Osteocyte (in vitro differentiated cells): ENCODE measurements around the gene DNAL4. TPM values are rescaled to one million over a fixed set of nuclear protein-coding genes. Genes with fewer than 3 reads are reported as not detected.

ENCODE experiments used
- DNase-seq: peaks from one replicate; pipeline ENCODE4 v3.0.0; 2021; ENCODE audit warnings: mixed read lengths; ENCODE audit not compliant: unreplicated experiment; ENCODE audit errors: extremely low spot score
- H3K27ac Mint-ChIP-seq: one replicate; pipeline ENCODE4 v1.8.0; 2021; ENCODE audit warnings: mild to moderate bottlenecking, mixed read lengths; ENCODE audit not compliant: unreplicated experiment
- H3K27me3 Mint-ChIP-seq: one replicate; pipeline ENCODE4 v1.8.0; 2021; ENCODE audit warnings: mixed read lengths; ENCODE audit not compliant: unreplicated experiment
- H3K36me3 Mint-ChIP-seq: one replicate; pipeline ENCODE4 v1.8.0; 2021; ENCODE audit warnings: mixed read lengths; ENCODE audit not compliant: unreplicated experiment
- H3K4me1 Mint-ChIP-seq: one replicate; pipeline ENCODE4 v1.8.0; 2021; ENCODE audit warnings: mixed read lengths; ENCODE audit not compliant: unreplicated experiment
- H3K4me3 Mint-ChIP-seq: one replicate; pipeline ENCODE4 v1.8.0; 2021; ENCODE audit warnings: mild to moderate bottlenecking, moderate library complexity, mixed read lengths; ENCODE audit not compliant: unreplicated experiment
- H3K9me3 Mint-ChIP-seq: one replicate; pipeline ENCODE4 v1.8.0; 2021; ENCODE audit warnings: mixed read lengths; ENCODE audit not compliant: unreplicated experiment
- total RNA-seq: library from RNA; stranded (reverse); gene quantifications from 2 replicates; pipeline ENCODE4 v1.2.1, GENCODE V29; 2021
- TF ChIP-seq, protein P1 (sequence below): fragments of 200-600 bp; sonication (generic); IDR thresholded peaks from 2 replicates; pipeline ENCODE4 v1.5.0; 2021; ENCODE audit warnings: antibody characterized with exemption, mild to moderate bottlenecking, moderate library complexity

The DNAL4 gene
- total RNA-seq, 1 donor from 2014 or later: 17.0 TPM

DNA sequence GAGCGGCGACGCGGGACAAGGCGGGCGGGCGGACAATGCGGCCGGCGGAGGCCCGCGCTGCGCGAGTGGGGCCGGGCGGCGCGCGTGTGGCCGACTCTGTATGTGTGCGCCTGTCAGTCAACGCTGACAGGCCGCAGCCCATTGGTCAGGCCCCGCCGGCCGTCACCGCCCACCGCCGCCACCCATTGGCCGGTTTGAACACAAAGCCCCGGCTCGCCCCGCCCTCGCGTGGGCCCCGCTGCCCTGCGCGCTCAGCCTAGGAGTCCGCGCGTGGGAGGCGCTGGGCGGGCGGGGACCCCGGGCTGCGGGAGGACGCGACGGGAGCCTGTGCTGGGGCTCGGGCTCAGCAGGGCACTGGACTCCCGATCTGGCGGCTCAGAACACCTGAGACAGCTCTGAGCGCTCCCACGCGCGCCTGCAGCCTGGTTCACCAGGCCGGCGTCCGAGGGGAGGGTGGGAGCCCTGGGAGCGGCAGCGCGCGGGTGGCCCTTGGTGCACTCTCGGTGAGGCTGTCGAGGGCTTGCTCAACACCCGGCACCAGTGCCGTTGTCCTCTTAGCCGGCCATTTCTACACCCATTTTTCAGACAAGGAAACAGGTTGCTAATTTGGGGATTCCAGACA lies 37.9 kb downstream of the DNAL4 start, which contains the start of gene SUN2:
Gene SUN2, minus strand, starts transcription at position 88 of the 622 bp plus-strand sequence. CDS start 3,370 bp downstream, outside the sequence.
- peak; percentile 96 for DNase-seq
- TF ChIP-seq, protein P1, sequence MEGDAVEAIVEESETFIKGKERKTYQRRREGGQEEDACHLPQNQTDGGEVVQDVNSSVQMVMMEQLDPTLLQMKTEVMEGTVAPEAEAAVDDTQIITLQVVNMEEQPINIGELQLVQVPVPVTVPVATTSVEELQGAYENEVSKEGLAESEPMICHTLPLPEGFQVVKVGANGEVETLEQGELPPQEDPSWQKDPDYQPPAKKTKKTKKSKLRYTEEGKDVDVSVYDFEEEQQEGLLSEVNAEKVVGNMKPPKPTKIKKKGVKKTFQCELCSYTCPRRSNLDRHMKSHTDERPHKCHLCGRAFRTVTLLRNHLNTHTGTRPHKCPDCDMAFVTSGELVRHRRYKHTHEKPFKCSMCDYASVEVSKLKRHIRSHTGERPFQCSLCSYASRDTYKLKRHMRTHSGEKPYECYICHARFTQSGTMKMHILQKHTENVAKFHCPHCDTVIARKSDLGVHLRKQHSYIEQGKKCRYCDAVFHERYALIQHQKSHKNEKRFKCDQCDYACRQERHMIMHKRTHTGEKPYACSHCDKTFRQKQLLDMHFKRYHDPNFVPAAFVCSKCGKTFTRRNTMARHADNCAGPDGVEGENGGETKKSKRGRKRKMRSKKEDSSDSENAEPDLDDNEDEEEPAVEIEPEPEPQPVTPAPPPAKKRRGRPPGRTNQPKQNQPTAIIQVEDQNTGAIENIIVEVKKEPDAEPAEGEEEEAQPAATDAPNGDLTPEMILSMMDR: no peak
- Mint-ChIP-seq H3K4me3 (peak within 1 kb of the TSS; percentile 84), H3K4me1 (peaks cover 39% of the 10 kb centered on the region), H3K9me3 (no peaks in the 10 kb centered on the region), H3K36me3 (peaks cover 4% of the 10 kb centered on the region), H3K27me3 (no peaks in the 10 kb centered on the region), H3K27ac (peak within 1 kb of the TSS; percentile 96)

DNA sequence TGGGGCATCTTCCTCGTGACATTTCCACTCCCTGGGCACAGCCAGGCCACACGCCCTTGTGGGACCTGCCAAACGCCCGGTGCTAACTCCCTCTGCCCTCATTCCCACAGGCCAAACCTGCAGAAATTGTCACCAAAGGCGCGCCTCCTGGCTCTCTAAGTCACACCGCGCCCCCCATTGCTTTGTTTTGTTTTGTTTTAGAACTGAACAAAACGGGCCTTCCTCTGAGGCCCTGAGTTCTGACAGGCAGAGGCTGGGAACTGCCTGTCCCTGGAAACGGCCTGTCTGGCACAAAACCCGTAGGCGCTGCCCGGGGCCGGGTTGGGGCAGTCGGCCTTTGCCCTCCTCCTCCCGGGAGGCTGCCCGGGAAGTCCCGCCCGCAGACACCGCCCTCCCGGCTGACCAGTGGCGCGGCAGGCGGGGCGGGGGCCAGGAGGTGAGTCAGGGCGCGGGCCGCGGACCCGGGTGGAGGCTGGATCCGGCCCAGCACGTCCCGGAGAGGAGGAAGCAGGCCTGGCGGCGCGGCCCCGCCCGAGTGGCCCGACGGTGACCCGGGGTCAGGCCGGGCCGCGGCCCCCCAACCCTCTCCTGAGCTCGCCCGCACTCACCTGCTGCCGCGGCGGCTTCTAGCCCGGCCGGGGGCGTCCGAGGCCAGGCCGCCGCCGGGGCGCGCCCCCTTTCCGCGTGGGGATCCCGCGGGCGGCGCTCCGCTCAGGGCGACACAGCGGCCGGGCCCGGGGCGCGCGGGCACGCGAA lies 38.6 kb downstream of the DNAL4 start:
- peak overlapping the region; percentile 96 for H3K27ac Mint-ChIP-seq
- H3K4me1 Mint-ChIP-seq: peaks cover 32% of the 10 kb centered on the region
- peak overlapping the region; percentile 84 for H3K4me3 Mint-ChIP-seq
- H3K27me3 Mint-ChIP-seq: no peaks in the 10 kb centered on the region
- TF ChIP-seq, protein P1: no peak
- H3K9me3 Mint-ChIP-seq: no peaks in the 10 kb centered on the region
- DNase-seq: peak; percentile 90
- H3K36me3 Mint-ChIP-seq: peaks cover 5% of the 10 kb centered on the region

DNA sequence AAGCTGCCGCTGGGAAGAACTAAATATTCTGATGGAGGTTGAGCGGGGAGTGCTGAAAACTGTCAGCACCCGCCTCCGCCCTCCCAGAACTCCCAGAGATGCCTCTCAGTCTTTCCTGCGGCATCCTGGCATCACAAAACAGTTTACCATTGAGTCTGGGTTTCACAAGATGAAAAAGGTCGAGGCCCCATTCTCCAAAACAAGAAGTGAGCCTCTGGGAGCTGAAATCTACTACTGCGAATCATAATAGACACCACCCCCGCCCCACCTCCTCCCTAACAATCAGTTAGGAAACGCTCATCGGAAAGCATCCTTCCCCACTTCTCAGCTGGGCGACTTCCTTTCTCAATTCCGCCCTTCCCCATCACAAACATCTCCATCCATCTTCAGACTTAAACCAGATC lies 39.2 kb downstream of the DNAL4 start:
- peaks cover 28% of the 10 kb centered on the region for H3K4me1 Mint-ChIP-seq
- peaks cover 10% of the 10 kb centered on the region for H3K36me3 Mint-ChIP-seq
- no peaks in the 10 kb centered on the region for H3K27me3 Mint-ChIP-seq
- H3K4me3 Mint-ChIP-seq: peak overlapping the region; percentile 84
- no peak for DNase-seq
- TF ChIP-seq, protein P1: no peak
- H3K9me3 Mint-ChIP-seq: no peaks in the 10 kb centered on the region
- peak overlapping the region; percentile 96 for H3K27ac Mint-ChIP-seq

DNA sequence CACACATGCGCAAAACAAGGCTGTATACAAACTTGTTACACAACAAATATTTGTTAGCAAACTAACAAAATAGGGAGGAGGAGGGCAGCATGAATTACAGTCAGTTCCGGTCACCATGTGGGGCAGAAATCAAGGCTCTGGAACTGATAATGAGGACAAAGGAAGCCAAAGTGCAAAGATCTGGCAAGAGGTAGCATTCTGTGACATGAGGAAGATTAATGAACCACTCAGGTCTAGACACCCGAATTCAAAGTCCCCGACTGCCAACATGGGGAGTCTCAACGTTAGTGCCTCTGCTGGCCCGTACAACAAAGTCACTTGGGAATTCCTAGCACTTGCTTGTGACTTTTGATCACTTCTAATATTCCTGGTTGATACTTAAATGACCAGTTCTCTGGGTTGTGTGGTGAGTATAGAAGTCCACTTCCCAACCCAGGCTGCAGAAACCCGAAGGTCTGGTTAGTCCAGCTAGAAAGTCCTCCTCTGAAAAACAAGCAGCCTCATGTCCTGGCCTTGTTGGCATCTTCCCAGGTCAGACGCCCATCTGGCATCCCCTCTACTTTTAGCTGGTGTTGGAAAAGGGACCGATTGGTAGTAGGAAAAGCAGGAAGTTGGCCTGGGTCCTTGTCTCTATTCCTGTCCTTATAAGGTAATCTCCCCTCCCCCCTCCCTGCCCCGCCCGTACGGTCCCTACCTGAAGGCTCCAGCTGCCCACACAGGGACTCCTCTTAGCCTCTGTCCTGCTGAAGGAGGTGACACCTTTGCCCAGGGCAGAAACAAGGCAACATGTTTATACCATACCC lies 39.8 kb downstream of the DNAL4 start:
- peaks cover 15% of the 10 kb centered on the region for H3K36me3 Mint-ChIP-seq
- H3K9me3 Mint-ChIP-seq: no peaks in the 10 kb centered on the region
- no peak for DNase-seq
- H3K4me1 Mint-ChIP-seq: peaks cover 28% of the 10 kb centered on the region
- no peaks in the 10 kb centered on the region for H3K27me3 Mint-ChIP-seq
- peak overlapping the region; percentile 84 for H3K4me3 Mint-ChIP-seq
- H3K27ac Mint-ChIP-seq: peak overlapping the region; percentile 96
- TF ChIP-seq, protein P1: no peak
